Astrocyte (in vitro differentiated cells and primary cell): ENCODE results near the gene SREBF1.

Source experiments
- EZH2 ChIP-seq: IDR thresholded peaks from 2 replicates; pipeline ENCODE4 v1.6.1; 2012; ENCODE audit warnings: mild to moderate bottlenecking, low read length, inconsistent platforms; ENCODE audit not compliant: insufficient read depth
- TF ChIP-seq, protein P1 (sequence below): IDR thresholded peaks from 2 replicates; pipeline ENCODE4 v1.5.1; 2011; ENCODE audit warnings: low read depth, mild to moderate bottlenecking, inconsistent platforms, low read length, moderate library complexity; ENCODE audit not compliant: insufficient read depth

DNA sequence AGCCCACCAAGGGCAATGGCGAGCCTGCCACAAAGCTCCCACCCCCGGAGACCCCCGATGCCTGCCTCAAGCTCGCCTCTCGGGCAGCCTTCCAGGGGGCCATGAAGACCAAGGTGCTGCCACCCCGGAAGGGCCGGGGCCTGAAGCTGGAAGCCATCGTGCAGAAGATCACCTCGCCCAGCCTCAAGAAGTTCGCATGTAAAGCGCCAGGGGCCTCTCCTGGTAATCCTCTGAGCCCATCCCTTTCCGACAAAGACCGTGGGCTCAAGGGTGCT is 40.1 kb downstream of the SREBF1 start:
- TF ChIP-seq, protein P1, sequence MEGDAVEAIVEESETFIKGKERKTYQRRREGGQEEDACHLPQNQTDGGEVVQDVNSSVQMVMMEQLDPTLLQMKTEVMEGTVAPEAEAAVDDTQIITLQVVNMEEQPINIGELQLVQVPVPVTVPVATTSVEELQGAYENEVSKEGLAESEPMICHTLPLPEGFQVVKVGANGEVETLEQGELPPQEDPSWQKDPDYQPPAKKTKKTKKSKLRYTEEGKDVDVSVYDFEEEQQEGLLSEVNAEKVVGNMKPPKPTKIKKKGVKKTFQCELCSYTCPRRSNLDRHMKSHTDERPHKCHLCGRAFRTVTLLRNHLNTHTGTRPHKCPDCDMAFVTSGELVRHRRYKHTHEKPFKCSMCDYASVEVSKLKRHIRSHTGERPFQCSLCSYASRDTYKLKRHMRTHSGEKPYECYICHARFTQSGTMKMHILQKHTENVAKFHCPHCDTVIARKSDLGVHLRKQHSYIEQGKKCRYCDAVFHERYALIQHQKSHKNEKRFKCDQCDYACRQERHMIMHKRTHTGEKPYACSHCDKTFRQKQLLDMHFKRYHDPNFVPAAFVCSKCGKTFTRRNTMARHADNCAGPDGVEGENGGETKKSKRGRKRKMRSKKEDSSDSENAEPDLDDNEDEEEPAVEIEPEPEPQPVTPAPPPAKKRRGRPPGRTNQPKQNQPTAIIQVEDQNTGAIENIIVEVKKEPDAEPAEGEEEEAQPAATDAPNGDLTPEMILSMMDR, result no peak
- no peak for TF ChIP-seq EZH2
